Measurements from ENCODE around the gene SAV1. TPM values are rescaled to one million over a fixed set of nuclear protein-coding genes. Genes with fewer than 3 reads are reported as not detected.
A peak's percentile ranks its signal among the peaks of the same experiment; 100 is the strongest.

SAV1 gene
- total and polyA plus RNA-seq, 2 of the 8 experiments (the other 6 are each of a cell fraction or from before 2014, with no cell fraction given), result 15.9 to 78.3 TPM

DNA sequence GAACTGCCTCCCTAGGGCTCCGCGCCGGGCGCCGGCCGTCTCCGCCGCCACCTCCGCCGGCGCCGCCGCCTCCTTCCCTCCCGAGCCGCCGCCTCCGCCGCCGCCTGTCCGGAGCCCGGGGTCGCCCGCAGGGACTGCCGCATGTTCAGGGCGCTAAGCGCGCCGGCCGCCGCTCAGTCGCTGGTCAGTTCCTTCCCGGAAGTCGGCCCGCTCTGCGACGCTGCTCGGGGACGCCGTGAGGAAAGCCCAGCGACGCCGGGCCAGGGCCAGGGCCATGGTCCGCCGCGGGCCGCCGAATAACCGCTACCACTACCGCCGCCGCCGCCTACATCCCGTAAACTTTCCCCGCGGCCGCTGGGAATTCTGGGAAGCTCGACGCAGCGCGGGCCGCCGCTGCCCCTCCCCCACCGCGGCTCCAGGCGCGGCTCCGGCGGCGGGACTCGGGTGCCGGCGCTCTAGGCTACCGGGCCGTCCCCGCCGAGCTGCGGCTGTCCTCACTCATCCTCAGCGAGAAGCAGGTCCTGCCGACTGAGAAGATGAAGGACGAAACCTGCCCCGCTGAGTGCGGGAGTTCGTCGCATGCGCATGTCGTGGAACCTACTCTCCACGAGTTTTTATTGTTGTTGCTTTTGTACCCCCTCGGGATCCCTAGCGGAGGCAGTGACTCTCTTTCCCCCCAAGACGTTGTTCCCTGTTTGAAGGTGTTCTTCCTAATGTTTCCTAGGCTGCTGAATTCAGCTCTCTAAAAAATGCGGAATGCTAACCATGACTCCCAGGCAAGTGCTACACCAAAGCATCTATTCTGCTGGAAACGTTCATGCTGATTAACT, at the start of gene SAV1 (continued):
- TF ChIP-seq, protein P1, sequence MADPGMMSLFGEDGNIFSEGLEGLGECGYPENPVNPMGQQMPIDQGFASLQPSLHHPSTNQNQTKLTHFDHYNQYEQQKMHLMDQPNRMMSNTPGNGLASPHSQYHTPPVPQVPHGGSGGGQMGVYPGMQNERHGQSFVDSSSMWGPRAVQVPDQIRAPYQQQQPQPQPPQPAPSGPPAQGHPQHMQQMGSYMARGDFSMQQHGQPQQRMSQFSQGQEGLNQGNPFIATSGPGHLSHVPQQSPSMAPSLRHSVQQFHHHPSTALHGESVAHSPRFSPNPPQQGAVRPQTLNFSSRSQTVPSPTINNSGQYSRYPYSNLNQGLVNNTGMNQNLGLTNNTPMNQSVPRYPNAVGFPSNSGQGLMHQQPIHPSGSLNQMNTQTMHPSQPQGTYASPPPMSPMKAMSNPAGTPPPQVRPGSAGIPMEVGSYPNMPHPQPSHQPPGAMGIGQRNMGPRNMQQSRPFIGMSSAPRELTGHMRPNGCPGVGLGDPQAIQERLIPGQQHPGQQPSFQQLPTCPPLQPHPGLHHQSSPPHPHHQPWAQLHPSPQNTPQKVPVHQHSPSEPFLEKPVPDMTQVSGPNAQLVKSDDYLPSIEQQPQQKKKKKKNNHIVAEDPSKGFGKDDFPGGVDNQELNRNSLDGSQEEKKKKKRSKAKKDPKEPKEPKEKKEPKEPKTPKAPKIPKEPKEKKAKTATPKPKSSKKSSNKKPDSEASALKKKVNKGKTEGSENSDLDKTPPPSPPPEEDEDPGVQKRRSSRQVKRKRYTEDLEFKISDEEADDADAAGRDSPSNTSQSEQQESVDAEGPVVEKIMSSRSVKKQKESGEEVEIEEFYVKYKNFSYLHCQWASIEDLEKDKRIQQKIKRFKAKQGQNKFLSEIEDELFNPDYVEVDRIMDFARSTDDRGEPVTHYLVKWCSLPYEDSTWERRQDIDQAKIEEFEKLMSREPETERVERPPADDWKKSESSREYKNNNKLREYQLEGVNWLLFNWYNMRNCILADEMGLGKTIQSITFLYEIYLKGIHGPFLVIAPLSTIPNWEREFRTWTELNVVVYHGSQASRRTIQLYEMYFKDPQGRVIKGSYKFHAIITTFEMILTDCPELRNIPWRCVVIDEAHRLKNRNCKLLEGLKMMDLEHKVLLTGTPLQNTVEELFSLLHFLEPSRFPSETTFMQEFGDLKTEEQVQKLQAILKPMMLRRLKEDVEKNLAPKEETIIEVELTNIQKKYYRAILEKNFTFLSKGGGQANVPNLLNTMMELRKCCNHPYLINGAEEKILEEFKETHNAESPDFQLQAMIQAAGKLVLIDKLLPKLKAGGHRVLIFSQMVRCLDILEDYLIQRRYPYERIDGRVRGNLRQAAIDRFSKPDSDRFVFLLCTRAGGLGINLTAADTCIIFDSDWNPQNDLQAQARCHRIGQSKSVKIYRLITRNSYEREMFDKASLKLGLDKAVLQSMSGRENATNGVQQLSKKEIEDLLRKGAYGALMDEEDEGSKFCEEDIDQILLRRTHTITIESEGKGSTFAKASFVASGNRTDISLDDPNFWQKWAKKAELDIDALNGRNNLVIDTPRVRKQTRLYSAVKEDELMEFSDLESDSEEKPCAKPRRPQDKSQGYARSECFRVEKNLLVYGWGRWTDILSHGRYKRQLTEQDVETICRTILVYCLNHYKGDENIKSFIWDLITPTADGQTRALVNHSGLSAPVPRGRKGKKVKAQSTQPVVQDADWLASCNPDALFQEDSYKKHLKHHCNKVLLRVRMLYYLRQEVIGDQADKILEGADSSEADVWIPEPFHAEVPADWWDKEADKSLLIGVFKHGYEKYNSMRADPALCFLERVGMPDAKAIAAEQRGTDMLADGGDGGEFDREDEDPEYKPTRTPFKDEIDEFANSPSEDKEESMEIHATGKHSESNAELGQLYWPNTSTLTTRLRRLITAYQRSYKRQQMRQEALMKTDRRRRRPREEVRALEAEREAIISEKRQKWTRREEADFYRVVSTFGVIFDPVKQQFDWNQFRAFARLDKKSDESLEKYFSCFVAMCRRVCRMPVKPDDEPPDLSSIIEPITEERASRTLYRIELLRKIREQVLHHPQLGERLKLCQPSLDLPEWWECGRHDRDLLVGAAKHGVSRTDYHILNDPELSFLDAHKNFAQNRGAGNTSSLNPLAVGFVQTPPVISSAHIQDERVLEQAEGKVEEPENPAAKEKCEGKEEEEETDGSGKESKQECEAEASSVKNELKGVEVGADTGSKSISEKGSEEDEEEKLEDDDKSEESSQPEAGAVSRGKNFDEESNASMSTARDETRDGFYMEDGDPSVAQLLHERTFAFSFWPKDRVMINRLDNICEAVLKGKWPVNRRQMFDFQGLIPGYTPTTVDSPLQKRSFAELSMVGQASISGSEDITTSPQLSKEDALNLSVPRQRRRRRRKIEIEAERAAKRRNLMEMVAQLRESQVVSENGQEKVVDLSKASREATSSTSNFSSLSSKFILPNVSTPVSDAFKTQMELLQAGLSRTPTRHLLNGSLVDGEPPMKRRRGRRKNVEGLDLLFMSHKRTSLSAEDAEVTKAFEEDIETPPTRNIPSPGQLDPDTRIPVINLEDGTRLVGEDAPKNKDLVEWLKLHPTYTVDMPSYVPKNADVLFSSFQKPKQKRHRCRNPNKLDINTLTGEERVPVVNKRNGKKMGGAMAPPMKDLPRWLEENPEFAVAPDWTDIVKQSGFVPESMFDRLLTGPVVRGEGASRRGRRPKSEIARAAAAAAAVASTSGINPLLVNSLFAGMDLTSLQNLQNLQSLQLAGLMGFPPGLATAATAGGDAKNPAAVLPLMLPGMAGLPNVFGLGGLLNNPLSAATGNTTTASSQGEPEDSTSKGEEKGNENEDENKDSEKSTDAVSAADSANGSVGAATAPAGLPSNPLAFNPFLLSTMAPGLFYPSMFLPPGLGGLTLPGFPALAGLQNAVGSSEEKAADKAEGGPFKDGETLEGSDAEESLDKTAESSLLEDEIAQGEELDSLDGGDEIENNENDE (IDR thresholded peaks at IDR 0.05; ENCODE audit: insufficient replicate concordance, low read length), result no peak
- TF ChIP-seq TAF7 (optimal IDR thresholded peaks at IDR 0.05; ENCODE audit: borderline replicate concordance, low read depth, low read length) (peak; percentile 91), TEAD4 (IDR thresholded peaks at IDR 0.05; ENCODE audit: low read depth, low read length) (peak; percentile 44; the same call in 1 of the 2 replicates), BACH1 (IDR thresholded peaks at IDR 0.05; ENCODE audit: low read length) (no peak), CHD1 (IDR thresholded peaks at IDR 0.05; ENCODE audit: low read depth, low read length) (no peak), CREB1 (IDR thresholded peaks at IDR 0.05) (no peak), SAP30 (IDR thresholded peaks at IDR 0.05; ENCODE audit: insufficient read depth, insufficient replicate concordance, low read length) (no peak), GABPA (IDR thresholded peaks at IDR 0.05; ENCODE audit: borderline replicate concordance, insufficient read depth, low read length) (no peak), EP300 (IDR thresholded peaks at IDR 0.05; ENCODE audit: borderline replicate concordance in 1 of 2, low read depth in 2 of 2, low read length in 2 of 2) (peak; percentile 7 to 59; a peak in 2 of 3 replicates), CEBPB (IDR thresholded peaks at IDR 0.05; ENCODE audit: low read depth, low read length) (no peak)

Data from H1 (cell line).